ENCODE measurements around the gene APOBEC3A. TPM values are rescaled to one million over a fixed set of nuclear protein-coding genes. Genes with fewer than 3 reads are reported as not detected.

The APOBEC3A gene
- total RNA-seq = under 1 TPM in 1 of 2 experiments, not detected in 1; 0.17 TPM

DNA sequence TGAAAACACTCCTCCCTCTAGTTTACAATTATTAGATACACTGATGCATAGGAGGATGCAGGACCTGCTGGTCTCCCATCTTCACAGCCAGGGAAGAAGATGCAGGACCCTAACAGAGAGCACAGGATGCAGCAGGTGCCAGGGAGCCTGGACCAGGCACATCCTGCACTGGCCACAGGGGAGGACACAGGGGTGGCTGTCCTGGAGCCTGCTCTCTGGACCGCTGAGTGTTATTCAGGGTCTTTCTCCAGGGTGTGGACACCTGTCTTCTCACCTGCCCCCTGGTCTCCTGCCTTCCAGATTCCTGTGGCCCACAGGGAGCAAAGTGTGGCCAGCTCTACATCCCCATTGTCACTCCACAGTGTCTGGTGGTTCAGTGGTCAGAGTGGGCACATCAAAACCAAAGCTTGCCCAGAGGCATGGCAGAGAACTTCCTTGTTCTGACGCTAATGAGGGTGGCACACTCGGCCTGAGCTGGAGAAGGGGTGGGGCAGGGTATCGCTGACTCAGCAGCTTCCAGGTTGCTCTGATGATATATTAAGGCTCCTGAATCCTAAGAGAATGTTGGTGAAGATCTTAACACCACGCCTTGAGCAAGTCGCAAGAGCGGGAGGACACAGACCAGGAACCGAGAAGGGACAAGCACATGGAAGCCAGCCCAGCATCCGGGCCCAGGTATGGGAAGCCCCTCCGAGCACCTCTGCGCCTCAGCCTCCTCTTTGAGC lies at the start of gene APOBEC3A:
Gene APOBEC3A (plus strand): TSS at position 564 of the 725 bp plus-strand sequence. CDS start 83 bp downstream, at position 647.
- intact Hi-C loops (cut with micrococcal nuclease) = no loop called here
- DNase-seq = no peak
- Mint-ChIP-seq H3K27me3 (peaks cover 2% of the 10 kb centered on the region), H3K36me3 (no peaks in the 10 kb centered on the region), H3K4me1 (ENCODE audit: low read depth) (peaks cover 32% of the 10 kb centered on the region), H3K4me3 (no peak within 1 kb of the TSS), H3K27ac (no peak within 1 kb of the TSS), H3K9me3 (no peaks in the 10 kb centered on the region)
- CTCF ChIA-PET = interaction anchor here (1.0 kb wide), 1 partner anchor 87 kb away, joined by 6 read pairs; no protein-coding TSS in a partner anchor
- POLR2A ChIA-PET = no interaction called here

DNA sequence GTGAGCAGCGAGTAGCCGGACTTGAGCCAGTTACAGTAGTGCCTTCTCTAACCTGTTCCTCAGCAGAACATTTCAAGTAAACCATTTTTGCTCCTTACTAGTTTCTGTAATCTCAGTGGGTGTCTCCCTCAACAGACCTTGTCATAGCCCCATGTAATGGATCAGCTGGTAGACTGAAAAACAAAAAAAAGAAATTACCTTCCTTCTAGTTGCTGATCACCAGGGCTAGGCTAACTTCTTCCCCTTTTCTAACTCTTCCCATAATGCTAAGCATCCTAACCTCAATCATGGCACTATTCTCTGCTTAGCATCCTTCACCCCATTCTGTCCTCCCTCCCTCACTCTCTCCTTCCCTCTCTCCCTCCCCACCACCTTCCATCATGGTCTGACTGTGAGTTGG lies 49.6 kb upstream of the APOBEC3A start:
- Mint-ChIP-seq H3K36me3 (peaks cover 7% of the 10 kb centered on the region), H3K27me3 (peaks cover 19% of the 10 kb centered on the region), H3K9me3 (peaks cover 8% of the 10 kb centered on the region), H3K4me3 (no peak overlapping the region), H3K4me1 (ENCODE audit: low read depth) (no peaks in the 10 kb centered on the region), H3K27ac (no peak overlapping the region)
- POLR2A ChIA-PET = no interaction called here
- CTCF ChIA-PET = no interaction called here
- no peak for DNase-seq
- intact Hi-C loops (cut with micrococcal nuclease) = no loop called here

DNA sequence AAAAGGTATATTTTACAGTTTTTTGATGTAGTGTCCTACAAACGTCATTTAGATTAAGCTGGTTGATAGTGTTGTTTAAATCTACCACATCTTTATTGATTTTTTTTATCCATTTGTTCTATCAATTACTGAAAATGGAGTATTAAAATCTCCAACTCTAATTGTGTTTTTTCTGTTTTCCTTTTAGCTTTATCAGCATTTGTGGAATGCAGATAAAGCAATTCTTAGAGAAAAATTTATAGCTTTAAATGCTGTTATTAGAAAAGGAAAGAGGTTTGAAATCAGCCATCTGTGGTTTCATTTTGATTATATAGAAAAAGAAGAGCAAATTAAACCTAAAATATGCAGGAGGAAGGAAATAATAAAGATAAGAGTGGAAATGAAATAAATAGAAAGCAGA lies 46.0 kb upstream of the APOBEC3A start:
- Mint-ChIP-seq H3K36me3 (no peaks in the 10 kb centered on the region), H3K9me3 (no peaks in the 10 kb centered on the region), H3K4me1 (ENCODE audit: low read depth) (no peaks in the 10 kb centered on the region), H3K27me3 (peaks cover 19% of the 10 kb centered on the region), H3K4me3 (no peak overlapping the region), H3K27ac (no peak overlapping the region)
- intact Hi-C loops (cut with micrococcal nuclease) = no loop called here
- POLR2A ChIA-PET = no interaction called here
- DNase-seq = no peak
- CTCF ChIA-PET = interaction anchor here (0.9 kb wide), 1 partner anchor 42 kb away, joined by 6 read pairs; no protein-coding TSS in a partner anchor

DNA sequence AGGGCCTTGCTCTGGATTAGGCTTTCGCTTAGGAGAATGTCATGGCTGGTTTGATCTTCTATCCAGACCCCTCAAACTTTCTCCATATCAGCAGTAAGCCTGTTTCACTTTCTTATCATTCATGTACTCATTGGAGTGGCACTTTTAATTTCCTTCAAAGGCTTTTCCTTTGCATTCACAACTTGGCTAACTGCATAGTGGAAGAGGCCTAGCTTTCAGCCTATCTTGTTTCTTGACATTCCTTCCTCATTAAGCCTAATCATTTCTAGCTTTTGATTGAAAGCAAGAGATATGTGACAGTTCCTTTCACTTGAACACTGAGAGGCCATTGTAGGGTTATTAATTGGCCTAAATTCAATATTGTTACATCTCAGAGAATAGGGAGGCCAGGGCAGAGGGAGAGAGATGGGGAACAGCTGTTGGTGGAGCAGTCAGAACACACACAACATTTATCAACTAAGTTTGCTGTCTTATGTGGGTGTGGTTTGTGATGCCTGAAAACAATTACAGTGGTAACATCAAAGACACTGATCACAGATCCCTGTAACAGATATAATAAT lies 37.7 kb upstream of the APOBEC3A start:
- no peak for DNase-seq
- POLR2A ChIA-PET = interaction anchor here (1.1 kb wide), 1 partner anchor 22 kb away, joined by 3 read pairs; no protein-coding TSS in a partner anchor
- CTCF ChIA-PET = interaction anchor here (2.7 kb wide), 1 partner anchor 50 kb away, joined by 8 read pairs; no protein-coding TSS in a partner anchor
- intact Hi-C loops (cut with micrococcal nuclease) = no loop called here
- no peak overlapping the region for H3K27ac Mint-ChIP-seq
- no peak overlapping the region for H3K4me3 Mint-ChIP-seq
- no peaks in the 10 kb centered on the region for H3K9me3 Mint-ChIP-seq
- peaks cover 8% of the 10 kb centered on the region for H3K4me1 Mint-ChIP-seq (ENCODE audit: low read depth)
- peaks cover 19% of the 10 kb centered on the region for H3K27me3 Mint-ChIP-seq
- H3K36me3 Mint-ChIP-seq = no peaks in the 10 kb centered on the region

DNA sequence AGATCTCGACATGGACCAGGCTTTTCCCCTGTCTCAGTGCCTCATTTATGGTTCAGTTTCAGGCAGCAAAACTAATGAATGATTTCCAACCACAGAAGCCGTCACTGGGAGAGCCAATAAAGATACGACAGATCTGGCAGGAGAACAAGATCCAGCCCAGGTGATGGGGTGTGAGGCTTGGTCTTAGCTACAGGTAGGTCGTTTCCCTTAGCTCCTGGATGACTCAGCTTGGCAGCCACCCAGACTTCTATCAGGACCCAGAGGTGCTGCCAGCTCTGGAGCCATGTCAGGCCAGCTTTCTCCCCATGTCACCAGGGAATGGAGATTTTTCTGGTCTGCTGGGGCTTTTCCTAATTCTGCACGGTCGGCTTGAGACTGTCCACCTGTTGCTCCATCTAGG lies 36.3 kb upstream of the APOBEC3A start:
- intact Hi-C loops (cut with micrococcal nuclease) = no loop called here
- POLR2A ChIA-PET = no interaction called here
- Mint-ChIP-seq H3K4me3 (no peak overlapping the region), H3K27me3 (peaks cover 24% of the 10 kb centered on the region), H3K36me3 (no peaks in the 10 kb centered on the region), H3K27ac (no peak overlapping the region), H3K4me1 (ENCODE audit: low read depth) (peaks cover 8% of the 10 kb centered on the region), H3K9me3 (no peaks in the 10 kb centered on the region)
- CTCF ChIA-PET = interaction anchor here (1.2 to 2.7 kb wide), 2 partner anchors 20 to 51 kb away, joined by 4 to 8 read pairs; no protein-coding TSS in a partner anchor
- no peak for DNase-seq

DNA sequence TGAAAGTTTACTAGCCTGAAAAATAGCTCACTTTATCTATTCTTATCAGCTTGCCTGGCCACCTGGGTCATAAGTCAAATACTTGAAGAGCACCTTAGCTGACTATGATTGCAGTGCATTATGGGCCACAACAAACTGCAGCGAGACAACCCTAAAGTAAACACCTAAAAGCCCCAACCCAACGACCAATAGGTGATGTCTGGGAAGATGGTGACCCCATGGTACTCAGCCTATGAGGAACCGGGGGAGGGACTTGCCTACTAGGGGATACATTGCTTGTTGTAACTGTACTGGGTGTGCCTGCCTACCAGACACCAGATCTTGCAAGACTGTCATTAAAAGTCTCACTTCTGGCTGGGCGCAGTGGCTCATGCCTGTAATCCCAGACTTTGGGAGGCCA lies 35.6 kb upstream of the APOBEC3A start:
- no peaks in the 10 kb centered on the region for H3K9me3 Mint-ChIP-seq
- intact Hi-C loops (cut with micrococcal nuclease) = no loop called here
- peaks cover 8% of the 10 kb centered on the region for H3K4me1 Mint-ChIP-seq (ENCODE audit: low read depth)
- POLR2A ChIA-PET = no interaction called here
- H3K27me3 Mint-ChIP-seq = peaks cover 24% of the 10 kb centered on the region
- no peak overlapping the region for H3K4me3 Mint-ChIP-seq
- DNase-seq = no peak
- CTCF ChIA-PET = interaction anchor here (0.6 to 2.7 kb wide), 3 partner anchors 21 to 113 kb away, joined by 4 to 8 read pairs (median 5); no protein-coding TSS in a partner anchor
- no peak overlapping the region for H3K27ac Mint-ChIP-seq
- H3K36me3 Mint-ChIP-seq = no peaks in the 10 kb centered on the region

DNA sequence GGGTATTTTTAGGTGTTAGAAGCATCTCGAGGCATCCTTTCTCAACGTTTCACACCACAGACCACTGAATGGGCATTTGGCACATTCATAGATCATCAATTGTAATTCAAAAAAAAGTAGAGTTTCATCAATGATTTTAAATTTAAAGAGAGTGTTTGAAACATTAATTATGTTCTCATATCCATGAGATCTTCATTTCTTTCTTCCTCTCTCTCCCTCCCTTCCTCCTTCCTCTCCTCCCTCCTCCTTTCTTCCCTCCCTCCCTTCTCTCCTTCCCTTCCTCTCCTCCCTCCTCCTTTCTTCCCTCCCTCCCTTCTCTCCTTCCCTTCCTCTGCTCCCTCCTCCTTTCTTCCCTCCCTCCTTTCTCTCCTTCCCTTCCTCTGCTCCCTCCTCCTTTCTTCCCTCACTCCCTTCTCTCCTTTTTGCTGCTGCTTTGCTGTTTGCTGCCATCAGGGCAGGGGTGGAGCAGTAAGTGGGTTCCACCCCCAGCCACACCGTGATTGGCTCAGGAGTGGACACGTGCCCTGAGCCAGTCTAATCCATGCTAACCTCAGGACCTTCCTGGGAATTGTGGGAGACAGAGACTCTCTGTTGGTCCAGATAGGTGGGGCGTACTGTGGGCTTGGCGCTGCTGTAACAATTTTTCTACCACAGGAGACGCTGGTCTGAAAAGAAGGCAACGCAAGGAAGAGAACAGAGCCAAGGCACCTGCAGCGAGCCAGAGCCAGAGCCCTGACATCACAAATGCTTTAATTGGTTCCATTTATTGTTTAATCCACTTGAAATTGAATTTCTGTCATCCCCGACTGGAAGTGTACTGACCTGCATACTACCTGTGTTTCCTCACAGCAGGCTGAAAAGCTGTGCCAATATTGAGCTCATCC lies 33.7 kb upstream of the APOBEC3A start:
- no peaks in the 10 kb centered on the region for H3K36me3 Mint-ChIP-seq
- H3K27me3 Mint-ChIP-seq = peaks cover 26% of the 10 kb centered on the region
- H3K27ac Mint-ChIP-seq = no peak overlapping the region
- DNase-seq = no peak
- no peak overlapping the region for H3K4me3 Mint-ChIP-seq
- H3K9me3 Mint-ChIP-seq = no peaks in the 10 kb centered on the region
- ChIA-PET POLR2A (no interaction called here), CTCF (interaction anchor here (0.6 to 5.0 kb wide), 3 partner anchors 54 to 181 kb away, joined by 3 to 29 read pairs (median 6); no protein-coding TSS in a partner anchor)
- H3K4me1 Mint-ChIP-seq (ENCODE audit: low read depth) = peaks cover 11% of the 10 kb centered on the region
- intact Hi-C loops (cut with micrococcal nuclease) = no loop called here

DNA sequence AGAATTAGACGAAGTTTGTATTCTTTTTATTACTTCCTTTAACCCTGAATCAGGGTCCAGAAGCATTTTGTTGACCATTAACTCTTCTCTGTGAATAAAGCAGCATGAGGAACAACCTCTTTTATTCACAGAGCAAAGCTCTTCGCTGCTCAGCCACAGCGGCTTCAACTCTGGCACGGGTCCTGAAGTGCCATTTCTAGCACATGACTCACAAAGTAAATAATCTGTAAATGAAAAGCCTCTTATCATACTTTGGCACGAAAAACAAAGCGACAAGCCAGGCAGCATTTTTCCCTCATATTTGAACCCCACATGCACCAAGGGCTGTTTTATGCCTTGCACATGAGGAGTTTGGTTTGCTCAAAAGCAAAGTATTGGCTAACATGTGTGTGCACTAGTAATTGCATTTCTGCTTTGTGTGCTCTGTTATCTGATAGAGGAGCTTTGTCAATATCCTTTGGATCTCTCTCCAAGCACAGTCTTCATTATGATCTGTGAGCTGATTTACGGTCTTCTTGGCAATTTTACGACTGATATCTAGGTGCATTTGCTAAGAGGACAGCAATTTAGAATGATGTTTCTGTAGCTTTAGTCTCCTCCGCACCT lies 33.0 kb upstream of the APOBEC3A start:
- ChIA-PET CTCF (interaction anchor here (0.6 to 5.0 kb wide), 4 partner anchors 9 to 181 kb away, joined by 3 to 29 read pairs (median 4); no protein-coding TSS in a partner anchor), POLR2A (no interaction called here)
- Mint-ChIP-seq H3K36me3 (no peaks in the 10 kb centered on the region), H3K4me3 (no peak overlapping the region), H3K9me3 (no peaks in the 10 kb centered on the region), H3K4me1 (ENCODE audit: low read depth) (peaks cover 9% of the 10 kb centered on the region), H3K27me3 (peaks cover 28% of the 10 kb centered on the region), H3K27ac (no peak overlapping the region)
- no peak for DNase-seq
- intact Hi-C loops (cut with micrococcal nuclease) = no loop called here

DNA sequence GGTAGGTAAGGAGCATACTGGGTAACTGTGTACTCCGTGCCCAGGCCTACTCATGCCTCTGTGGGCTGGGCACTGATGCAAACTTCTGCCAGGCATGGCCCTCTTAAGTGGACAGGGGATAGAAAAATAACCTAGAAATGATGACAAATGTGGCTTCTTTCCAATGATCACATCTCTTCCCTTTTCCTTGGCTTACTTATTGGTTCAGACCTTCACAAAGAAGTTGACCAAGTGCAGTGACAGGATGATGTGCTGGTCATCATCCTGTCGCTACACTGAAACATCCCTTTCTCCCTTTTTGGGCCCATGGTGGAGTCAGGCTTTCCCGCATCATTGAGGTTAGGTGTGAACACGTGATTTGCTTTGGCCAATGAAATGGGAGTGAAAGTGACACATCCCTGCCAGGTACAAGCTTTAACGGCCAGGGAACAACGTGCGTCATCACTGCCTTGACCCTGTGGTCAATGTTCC lies 31.8 kb upstream of the APOBEC3A start:
- no peak for DNase-seq
- Mint-ChIP-seq H3K36me3 (no peaks in the 10 kb centered on the region), H3K4me1 (ENCODE audit: low read depth) (peaks cover 3% of the 10 kb centered on the region), H3K4me3 (no peak overlapping the region), H3K9me3 (no peaks in the 10 kb centered on the region), H3K27ac (no peak overlapping the region), H3K27me3 (peaks cover 28% of the 10 kb centered on the region)
- POLR2A ChIA-PET = no interaction called here
- intact Hi-C loops (cut with micrococcal nuclease) = loop anchor here (2.0 kb wide), 2 partner anchors 55 to 77 kb away; no protein-coding TSS in a partner anchor
- CTCF ChIA-PET = interaction anchor here (1.2 to 5.0 kb wide), 2 partner anchors 8 to 56 kb away, joined by 3 to 29 read pairs; no protein-coding TSS in a partner anchor

DNA sequence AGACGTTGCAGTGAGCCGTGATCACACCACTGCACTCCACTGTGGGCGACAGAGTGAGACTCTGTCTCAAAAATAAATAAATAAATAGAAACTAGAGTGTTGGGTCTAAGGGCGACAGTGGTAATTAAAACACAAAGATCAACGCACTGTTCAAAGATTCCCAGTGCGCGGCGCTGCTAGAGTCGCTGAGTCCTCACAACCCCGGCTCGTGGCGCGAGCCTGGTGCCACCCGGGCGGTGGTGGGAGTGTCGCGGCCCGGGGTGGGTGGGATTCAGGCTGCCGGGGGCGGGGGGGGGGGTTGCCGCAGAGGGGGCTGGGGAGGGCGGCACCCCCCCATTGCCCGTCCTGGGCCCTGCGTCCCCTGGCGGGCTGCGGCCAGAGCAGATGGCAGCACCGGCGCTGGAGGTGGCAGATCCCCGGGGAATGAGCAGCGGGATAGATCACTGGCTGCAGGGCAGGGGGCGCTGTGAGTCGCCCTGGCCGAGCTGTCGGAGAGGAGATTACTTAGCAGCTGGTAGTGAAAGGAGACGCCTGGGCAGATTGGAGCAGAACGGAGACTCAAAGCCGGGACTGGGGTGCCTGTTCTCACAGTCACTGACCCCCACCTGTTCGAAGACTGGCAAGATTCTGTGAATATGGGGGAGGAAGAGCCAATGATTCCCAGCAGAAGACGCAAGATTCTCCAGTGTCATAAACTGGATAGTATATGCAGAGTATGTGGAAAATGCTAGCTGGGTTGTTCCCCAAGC lies 30.2 kb upstream of the APOBEC3A start:
- peak; percentile 78 for DNase-seq
- Mint-ChIP-seq H3K36me3 (no peaks in the 10 kb centered on the region), H3K27ac (no peak overlapping the region), H3K9me3 (no peaks in the 10 kb centered on the region), H3K27me3 (peaks cover 26% of the 10 kb centered on the region), H3K4me3 (peak overlapping the region; percentile 42), H3K4me1 (ENCODE audit: low read depth) (peaks cover 3% of the 10 kb centered on the region)
- ChIA-PET CTCF (interaction anchor here (0.6 to 5.0 kb wide), 17 partner anchors 9 to 326 kb away, joined by 3 to 29 read pairs (median 4); no protein-coding TSS in a partner anchor), POLR2A (interaction anchor here (0.5 to 1.2 kb wide), 2 partner anchors 14 to 229 kb away, joined by 3 to 4 read pairs; no protein-coding TSS in a partner anchor)
- intact Hi-C loops (cut with micrococcal nuclease) = loop anchor here (2.0 kb wide), 2 partner anchors 56 to 76 kb away; no protein-coding TSS in a partner anchor

DNA sequence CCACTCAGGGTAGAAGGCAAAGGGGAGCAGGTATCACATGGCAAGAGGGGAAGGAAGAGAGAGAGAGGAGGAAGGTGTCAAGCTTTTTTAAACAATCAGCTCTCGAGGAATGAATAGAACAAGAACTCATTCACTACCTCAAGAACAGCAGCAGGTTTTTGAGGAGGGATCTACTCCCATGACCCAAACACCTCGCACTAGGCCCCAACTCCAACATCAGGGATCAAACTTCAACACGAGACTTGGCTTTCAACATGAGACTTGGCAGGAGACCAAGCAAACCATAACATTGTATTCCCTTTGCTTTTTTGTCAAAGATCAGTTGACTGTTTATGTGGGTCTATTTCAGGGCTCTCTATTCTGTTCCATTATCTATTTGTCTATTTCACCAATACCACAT lies 26.9 kb upstream of the APOBEC3A start:
- H3K9me3 Mint-ChIP-seq = no peaks in the 10 kb centered on the region
- H3K27me3 Mint-ChIP-seq = peaks cover 13% of the 10 kb centered on the region
- no peak overlapping the region for H3K4me3 Mint-ChIP-seq
- H3K27ac Mint-ChIP-seq = no peak overlapping the region
- H3K4me1 Mint-ChIP-seq (ENCODE audit: low read depth) = peaks cover 3% of the 10 kb centered on the region
- no peaks in the 10 kb centered on the region for H3K36me3 Mint-ChIP-seq
- DNase-seq = no peak
- intact Hi-C loops (cut with micrococcal nuclease) = no loop called here
- POLR2A ChIA-PET = no interaction called here
- CTCF ChIA-PET = interaction anchor here (1.1 kb wide), 1 partner anchor 61 kb away, joined by 3 read pairs; no protein-coding TSS in a partner anchor

Measured in activated CD4-positive, alpha-beta memory T cell treated with anti-CD3 and anti-CD28 coated beads for 36 hours (primary cell).